Fibroblast of lung (primary cell): ENCODE results near the gene PDE6G. TPM values are rescaled to one million over a fixed set of nuclear protein-coding genes. Genes with fewer than 3 reads are reported as not detected.

Experiments
- DNase-seq, 2 donors: peaks; one replicate each; pipeline versions ENCODE4 v3.0.0 to v3.0.0-alpha.2; 2010; ENCODE audit warnings: low read depth in 2 of 2
- H2AFZ ChIP-seq: 2 replicates; pipeline ENCODE4 v1.5.1; 2012; ENCODE audit warnings: low read length, control low read depth, inconsistent platforms
- H3K27ac ChIP-seq: 2 replicates; pipeline ENCODE4 v1.5.1; 2011; ENCODE audit warnings: low read length, control low read depth; ENCODE audit not compliant: insufficient read depth
- H3K27me3 ChIP-seq: 2 replicates; pipeline ENCODE4 v1.5.1; 2011; ENCODE audit warnings: mild to moderate bottlenecking, low read length; ENCODE audit not compliant: control insufficient read depth, insufficient read depth
- H3K36me3 ChIP-seq: 2 replicates; pipeline ENCODE4 v1.5.1; 2011; ENCODE audit warnings: low read length; ENCODE audit not compliant: control insufficient read depth, insufficient read depth
- H3K4me1 ChIP-seq: 2 replicates; pipeline ENCODE4 v1.5.1; 2011; ENCODE audit warnings: low read length; ENCODE audit not compliant: control insufficient read depth, insufficient read depth; ENCODE audit errors: extremely low read depth
- H3K4me2 ChIP-seq: 2 replicates; pipeline ENCODE4 v1.5.1; 2011; ENCODE audit warnings: low read length, control low read depth; ENCODE audit not compliant: insufficient read depth; ENCODE audit errors: extremely low read depth
- H3K4me3 ChIP-seq, 4 experiments: fragments of 200-600 bp in 1 of 4; sonication (generic) in 1 of 4; replicated peaks in 1 of 4; 2 replicates each; pipeline ENCODE4 v1.5.1; 2011 to 2016; ENCODE audit warnings: low read length in 4 of 4, low read depth in 3 of 4, mild to moderate bottlenecking in 3 of 4, control low read depth in 2 of 4, inconsistent platforms in 1 of 4, mixed read lengths in 1 of 4; ENCODE audit not compliant: insufficient read depth in 1 of 4; ENCODE audit errors: control extremely low read depth in 1 of 4
- H3K79me2 ChIP-seq: 2 replicates; pipeline ENCODE4 v1.5.1; 2012; ENCODE audit warnings: mild to moderate bottlenecking, low read length, inconsistent platforms; ENCODE audit not compliant: control insufficient read depth, insufficient read depth
- H3K9ac ChIP-seq: 2 replicates; pipeline ENCODE4 v1.5.1; 2011; ENCODE audit warnings: mild to moderate bottlenecking, low read length, control low read depth; ENCODE audit not compliant: insufficient read depth
- H3K9me3 ChIP-seq: 2 replicates; pipeline ENCODE4 v1.5.1; 2012; ENCODE audit warnings: low read depth, low read length; ENCODE audit not compliant: control insufficient read depth, insufficient read depth
- H4K20me1 ChIP-seq: 2 replicates; pipeline ENCODE4 v1.5.1; 2011; ENCODE audit warnings: low read length; ENCODE audit not compliant: control insufficient read depth, insufficient read depth; ENCODE audit errors: extremely low read depth
- CTCF ChIP-seq, 2 donors: IDR thresholded peaks in 1 of 2; conservative IDR thresholded peaks in 1 of 2; 1 replicate in 1 of 2; 2 replicates in 1 of 2; pipeline ENCODE4 v1.5.1; 2011 to 2012; ENCODE audit warnings: low read length in 2 of 2, control low read depth in 1 of 2, inconsistent platforms in 1 of 2, low read depth in 1 of 2, mild to moderate bottlenecking in 1 of 2
- EZH2 ChIP-seq: IDR thresholded peaks from 2 replicates; pipeline ENCODE4 v1.5.1; 2012; ENCODE audit warnings: low read length, control low read depth, mild to moderate bottlenecking; ENCODE audit errors: missing control alignments
- polyA plus RNA-seq, 2 donors: library from polyadenylated mRNA; depleted of rRNA in 1 of 2; stranded (reverse) in 1 of 2; unstranded in 1 of 2; fragments of >200 nt; gene quantifications; 2 replicates each; pipeline ENCODE4 v1.2.1, GENCODE V29; 2011 to 2012; ENCODE audit warnings: missing spikeins in 1 of 2
- total RNA-seq: library from RNA; depleted of rRNA; stranded (reverse); fragments of >200 nt; gene quantifications from 2 replicates; pipeline ENCODE4 v1.2.1, GENCODE V29; 2014

PDE6G gene
- total and polyA plus RNA-seq, 2 donors (not counting 1 experiment from before 2014, with no cell fraction given), result 0.17 to 0.64 TPM

GRCh38 chr17:81644976-81645952, 11.1 kb downstream of the PDE6G start:
- no peak for TF ChIP-seq EZH2
- TF ChIP-seq CTCF (conservative IDR thresholded peaks at IDR 0.05 in 1 of 2, IDR thresholded peaks at IDR 0.05 in 1 of 2; ENCODE audit: low read depth in 1 of 2, low read length in 2 of 2), result no peak
- H3K9me3 ChIP-seq, result no peaks in the 10 kb centered on the region
- no peak for DNase-seq

GRCh38 chr17:81644496-81644895, 11.8 kb downstream of the PDE6G start:
- DNase-seq, result no peak
- TF ChIP-seq EZH2, result no peak
- TF ChIP-seq CTCF (conservative IDR thresholded peaks at IDR 0.05 in 1 of 2, IDR thresholded peaks at IDR 0.05 in 1 of 2; ENCODE audit: low read depth in 1 of 2, low read length in 2 of 2), result no peak

More at GRCh38 chr17:81644976-81645952, 11.1 kb downstream of the PDE6G start:
- Histone ChIP-seq H3K36me3 (no peaks in the 10 kb centered on the region), H3K4me3 (no peak overlapping the region), H3K4me2 (no peak overlapping the region), H3K27ac (no peak overlapping the region), H3K79me2 (no peaks in the 10 kb centered on the region), H4K20me1 (no peaks in the 10 kb centered on the region), H2AFZ (no peak overlapping the region), H3K9ac (no peak overlapping the region), H3K27me3 (peaks cover 22% of the 10 kb centered on the region), H3K4me1 (peaks cover 2% of the 10 kb centered on the region)

GRCh38 chr17:81641825-81642489, 14.4 kb downstream of the PDE6G start:
- H4K20me1 ChIP-seq, result no peaks in the 10 kb centered on the region
- peak; percentile 39 to 75 for DNase-seq
- no peak overlapping the region for H3K4me2 ChIP-seq
- TF ChIP-seq EZH2, result no peak
- no peak for TF ChIP-seq CTCF (conservative IDR thresholded peaks at IDR 0.05 in 1 of 2, IDR thresholded peaks at IDR 0.05 in 1 of 2; ENCODE audit: low read depth in 1 of 2, low read length in 2 of 2)
- H3K79me2 ChIP-seq, result no peaks in the 10 kb centered on the region
- H3K4me1 ChIP-seq, result peaks cover 2% of the 10 kb centered on the region
- no peak overlapping the region for H3K9ac ChIP-seq
- no peaks in the 10 kb centered on the region for H3K9me3 ChIP-seq
- no peak overlapping the region for H3K27ac ChIP-seq
- H3K36me3 ChIP-seq, result no peaks in the 10 kb centered on the region
- H3K4me3 ChIP-seq, result no peak overlapping the region
- H3K27me3 ChIP-seq, result peaks cover 3% of the 10 kb centered on the region
- H2AFZ ChIP-seq, result no peak overlapping the region

More at GRCh38 chr17:81644496-81644895, 11.8 kb downstream of the PDE6G start:
- no peak overlapping the region for H3K9ac ChIP-seq
- no peak overlapping the region for H3K4me2 ChIP-seq
- peaks cover 22% of the 10 kb centered on the region for H3K27me3 ChIP-seq
- H4K20me1 ChIP-seq, result no peaks in the 10 kb centered on the region
- no peak overlapping the region for H2AFZ ChIP-seq
- H3K36me3 ChIP-seq, result no peaks in the 10 kb centered on the region
- no peak overlapping the region for H3K27ac ChIP-seq
- no peaks in the 10 kb centered on the region for H3K9me3 ChIP-seq
- no peak overlapping the region for H3K4me3 ChIP-seq
- H3K79me2 ChIP-seq, result no peaks in the 10 kb centered on the region
- peaks cover 2% of the 10 kb centered on the region for H3K4me1 ChIP-seq
